ENCODE results near the gene TACR2.

The TACR2 gene

GRCh38 chr10:69418052-69418752, 1.5 kb upstream of the TACR2 start:
- no peak for FAIRE-seq

GRCh38 chr10:69417542-69417941, 824 bp upstream of the TACR2 start:
- no peak for FAIRE-seq

- FAIRE-seq, result no peak
These were observed 767 bp downstream of the TACR2 start for GRCh38 chr10:69415951-69416350.

- no peak for FAIRE-seq
These were observed 1.7 kb downstream of the TACR2 start for GRCh38 chr10:69415049-69415448.

- no peak for FAIRE-seq
These were observed 2.4 kb downstream of the TACR2 start for GRCh38 chr10:69414036-69415018.

- no peak for FAIRE-seq
These were observed 3.4 kb downstream of the TACR2 start for GRCh38 chr10:69413221-69413865.

GRCh38 chr10:69412232-69412790, 4.4 kb downstream of the TACR2 start:
- no peak for FAIRE-seq

GRCh38 chr10:69411476-69411875, 5.2 kb downstream of the TACR2 start:
- no peak for FAIRE-seq

GRCh38 chr10:69410487-69410886, 6.2 kb downstream of the TACR2 start:
- no peak for FAIRE-seq

- FAIRE-seq, result no peak
These were observed 6.8 kb downstream of the TACR2 start for GRCh38 chr10:69409968-69410367.

GRCh38 chr10:69409176-69409495, 7.6 kb downstream of the TACR2 start:
- FAIRE-seq, result no peak

GRCh38 chr10:69408318-69409175, 8.2 kb downstream of the TACR2 start:
- FAIRE-seq, result no peak

- FAIRE-seq, result no peak
These were observed 9.0 kb downstream of the TACR2 start for GRCh38 chr10:69407621-69408301.

GRCh38 chr10:69406816-69407580, 9.7 kb downstream of the TACR2 start:
- FAIRE-seq, result no peak

GRCh38 chr10:69406302-69406811, 10.4 kb downstream of the TACR2 start:
- no peak for FAIRE-seq

- FAIRE-seq, result no peak
These were observed 11.5 kb downstream of the TACR2 start for GRCh38 chr10:69405221-69405620.

GRCh38 chr10:69404786-69405185, 11.9 kb downstream of the TACR2 start:
- FAIRE-seq, result no peak

- FAIRE-seq, result no peak
These were observed 13.2 kb downstream of the TACR2 start for GRCh38 chr10:69403519-69403918.

GRCh38 chr10:69403066-69403465, 13.7 kb downstream of the TACR2 start:
- FAIRE-seq, result no peak

- no peak for FAIRE-seq
These were observed 14.3 kb downstream of the TACR2 start for GRCh38 chr10:69402386-69402785.

- no peak for FAIRE-seq
These were observed 15.3 kb downstream of the TACR2 start for GRCh38 chr10:69401416-69401815.
